Adipocyte (in vitro differentiated cells): Measurements from ENCODE around the gene EREG.
"Not testable (repeated sequence)": the region's sequence is repeated elsewhere in the genome, so short reads cannot be mapped to it uniquely, and the experiment has no call there.

Experiments
- DNase-seq: peaks from one replicate; pipeline ENCODE4 v3.0.0-alpha.2; 2015; ENCODE audit warnings: low read depth
- H3K27me3 ChIP-seq: replicated peaks from 2 replicates; pipeline ENCODE4 v1.7.0; 2013; ENCODE audit warnings: mild to moderate bottlenecking, low read length, moderate library complexity; ENCODE audit not compliant: control insufficient read depth, insufficient read depth
- H3K36me3 ChIP-seq: 2 replicates; pipeline ENCODE4 v1.7.0; 2013; ENCODE audit warnings: low read length, mild to moderate bottlenecking, moderate library complexity; ENCODE audit not compliant: control insufficient read depth, insufficient read depth, severe bottlenecking
- H3K4me1 ChIP-seq: 2 replicates; pipeline ENCODE4 v1.7.0; 2013; ENCODE audit warnings: mild to moderate bottlenecking, low read length, moderate library complexity; ENCODE audit not compliant: control insufficient read depth, insufficient read depth
- H3K4me3 ChIP-seq: 2 replicates; pipeline ENCODE4 v1.7.0; 2013; ENCODE audit warnings: mild to moderate bottlenecking, low read length, moderate library complexity
- H3K9ac ChIP-seq: 2 replicates; pipeline ENCODE4 v1.7.0; 2013; ENCODE audit warnings: mild to moderate bottlenecking, low read length, moderate library complexity
- H3K9me3 ChIP-seq: 2 replicates; pipeline ENCODE4 v1.7.0; 2013; ENCODE audit warnings: mild to moderate bottlenecking, low read length, moderate library complexity; ENCODE audit not compliant: control insufficient read depth

The EREG gene

DNA sequence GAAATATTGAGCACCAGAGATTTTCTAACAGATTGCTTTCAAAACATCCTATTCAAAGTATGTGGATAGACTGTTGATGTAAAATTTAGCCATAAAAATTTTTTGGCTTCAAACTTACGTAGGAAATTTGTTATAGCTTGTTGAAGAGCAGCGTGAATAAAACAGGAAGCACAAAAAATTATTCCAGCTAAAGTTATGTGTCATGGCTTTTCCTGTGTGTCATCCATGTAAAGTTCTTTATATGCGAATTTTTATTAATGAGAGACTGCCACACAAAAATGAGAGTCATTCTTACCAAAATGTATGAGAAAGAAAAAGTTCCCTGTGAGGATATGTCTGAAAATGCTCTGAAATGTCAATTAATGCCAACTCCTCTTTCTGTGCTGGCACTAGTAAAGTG, 37.2 kb upstream of the EREG start:
- no peak for DNase-seq
- H3K36me3 ChIP-seq, result no peaks in the 10 kb centered on the region

DNA sequence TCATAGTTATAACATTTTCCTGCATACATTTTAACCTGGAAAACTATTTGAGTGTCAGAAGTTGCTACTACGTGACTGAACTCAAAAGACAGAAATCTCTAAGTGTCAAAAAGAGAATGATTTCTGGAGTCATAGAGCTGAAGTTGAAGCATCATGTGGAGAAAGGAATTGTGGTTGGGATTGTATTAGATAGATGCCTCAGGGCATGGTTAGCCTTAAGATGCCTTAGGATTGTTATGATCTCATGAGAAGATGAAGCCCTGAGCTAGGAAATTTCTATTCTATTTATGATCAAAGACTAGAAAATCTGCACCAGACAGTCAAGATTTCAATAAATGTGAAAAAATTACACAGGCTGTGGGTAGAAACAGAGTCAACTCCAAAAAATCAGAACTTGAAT, 36.4 kb upstream of the EREG start:
- H3K27me3 ChIP-seq, result no peaks in the 10 kb centered on the region
- no peaks in the 10 kb centered on the region for H3K4me1 ChIP-seq
- no peaks in the 10 kb centered on the region for H3K36me3 ChIP-seq
- H3K9ac ChIP-seq, result no peak overlapping the region
- H3K4me3 ChIP-seq, result no peak overlapping the region
- H3K9me3 ChIP-seq, result no peaks in the 10 kb centered on the region
- peak; percentile 13 for DNase-seq

More for the DNA sequence above, 37.2 kb upstream of the EREG start:
- no peaks in the 10 kb centered on the region for H3K4me1 ChIP-seq
- H3K9ac ChIP-seq, result no peak overlapping the region
- no peaks in the 10 kb centered on the region for H3K9me3 ChIP-seq
- H3K4me3 ChIP-seq, result no peak overlapping the region
- no peaks in the 10 kb centered on the region for H3K27me3 ChIP-seq

DNA sequence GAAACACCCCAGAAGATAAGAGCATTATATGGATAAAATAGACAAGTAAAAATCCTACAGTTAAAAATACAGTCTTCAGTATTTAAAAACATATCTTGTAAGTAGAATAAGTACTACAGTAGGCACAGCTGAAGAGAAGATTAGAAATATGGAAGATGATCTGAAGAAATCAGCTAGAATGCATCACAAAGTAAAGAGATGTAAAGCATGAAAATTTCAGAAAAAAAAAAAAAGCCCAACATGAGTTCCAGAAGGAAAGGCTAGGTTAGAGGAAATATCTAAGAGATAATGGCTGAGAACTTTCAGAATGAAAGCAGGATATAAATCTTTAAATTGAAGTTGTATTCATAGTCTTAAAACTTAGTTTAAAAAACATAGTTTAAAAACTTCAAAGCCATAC, 35.6 kb upstream of the EREG start:
- H3K4me3 ChIP-seq, result no peak overlapping the region
- no peaks in the 10 kb centered on the region for H3K4me1 ChIP-seq

DNA sequence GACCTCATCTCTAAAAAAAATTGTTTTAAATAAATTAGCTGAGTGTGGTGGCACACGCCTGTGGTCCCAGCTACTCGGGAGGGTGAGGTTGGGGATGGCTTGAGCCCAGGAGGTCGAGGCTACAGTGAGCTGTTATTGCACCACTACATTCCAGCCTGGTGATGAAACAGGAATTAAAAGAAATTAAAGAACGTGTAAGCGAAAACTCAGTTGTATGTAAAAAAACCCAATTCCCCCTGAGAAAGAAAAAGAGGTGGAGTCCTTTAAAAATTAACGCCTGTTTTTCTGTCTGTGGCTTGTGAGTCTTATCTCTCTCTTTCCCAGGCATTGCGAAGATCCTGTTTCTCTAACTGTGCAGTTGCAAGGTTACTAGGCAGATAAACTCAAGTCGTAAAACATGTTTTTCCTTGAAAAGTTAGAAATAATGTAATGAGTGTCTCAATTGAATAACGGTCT, 34.6 kb upstream of the EREG start:
- no peaks in the 10 kb centered on the region for H3K9me3 ChIP-seq
- H3K9ac ChIP-seq, result no peak overlapping the region
- DNase-seq, result no peak
- no peaks in the 10 kb centered on the region for H3K27me3 ChIP-seq
- no peak overlapping the region for H3K4me3 ChIP-seq
- H3K4me1 ChIP-seq, result no peaks in the 10 kb centered on the region
- H3K36me3 ChIP-seq, result no peaks in the 10 kb centered on the region

More for the DNA sequence above, 35.6 kb upstream of the EREG start:
- no peak overlapping the region for H3K9ac ChIP-seq
- H3K36me3 ChIP-seq, result no peaks in the 10 kb centered on the region
- H3K27me3 ChIP-seq, result no peaks in the 10 kb centered on the region
- no peak for DNase-seq
- H3K9me3 ChIP-seq, result no peaks in the 10 kb centered on the region

DNA sequence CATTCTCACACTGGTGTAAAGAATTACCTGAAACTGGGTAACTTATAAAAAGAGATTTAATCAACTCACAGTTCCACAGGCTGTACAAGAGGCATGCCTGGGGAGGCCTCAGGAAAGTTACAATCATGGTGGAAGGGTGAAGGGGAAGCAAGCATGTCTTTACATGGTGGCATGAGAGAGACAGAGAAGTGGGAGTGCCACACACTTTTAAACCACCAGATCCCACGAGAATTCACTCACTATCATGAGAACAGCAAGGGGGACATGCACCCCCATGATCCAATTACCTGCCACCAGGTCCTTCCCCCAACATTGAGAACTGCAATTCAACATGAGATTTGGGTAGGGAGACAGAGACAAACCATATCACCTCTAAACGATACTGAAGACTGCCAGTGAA, 33.7 kb upstream of the EREG start:
- Histone ChIP-seq H3K27me3 (no peaks in the 10 kb centered on the region), H3K9me3 (no peaks in the 10 kb centered on the region), H3K36me3 (no peaks in the 10 kb centered on the region), H3K9ac (no peak overlapping the region), H3K4me3 (no peak overlapping the region), H3K4me1 (no peaks in the 10 kb centered on the region)
- DNase-seq, result no peak

DNA sequence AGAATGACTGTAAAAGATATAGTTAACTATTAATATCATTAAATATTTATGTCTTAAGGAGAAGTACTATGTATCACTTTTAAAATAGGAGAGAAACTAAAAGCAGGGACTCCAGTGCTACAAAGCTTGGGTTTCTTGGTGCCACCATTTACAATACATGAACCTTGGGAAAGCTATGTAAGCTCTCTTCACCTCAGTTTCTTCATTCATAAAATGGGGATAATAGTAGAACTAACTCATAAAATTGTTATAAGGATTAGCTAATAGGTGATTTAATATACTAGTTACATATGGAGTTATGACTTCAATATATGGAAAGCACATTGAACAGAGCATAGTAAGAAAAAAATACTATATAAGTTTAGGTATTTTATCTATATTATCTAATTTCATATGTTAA, 33.0 kb upstream of the EREG start:
- H3K4me3 ChIP-seq, result no peak overlapping the region
- no peaks in the 10 kb centered on the region for H3K36me3 ChIP-seq
- no peak for DNase-seq
- H3K4me1 ChIP-seq, result no peaks in the 10 kb centered on the region
- H3K27me3 ChIP-seq, result no peaks in the 10 kb centered on the region
- H3K9ac ChIP-seq, result no peak overlapping the region
- H3K9me3 ChIP-seq, result no peaks in the 10 kb centered on the region

DNA sequence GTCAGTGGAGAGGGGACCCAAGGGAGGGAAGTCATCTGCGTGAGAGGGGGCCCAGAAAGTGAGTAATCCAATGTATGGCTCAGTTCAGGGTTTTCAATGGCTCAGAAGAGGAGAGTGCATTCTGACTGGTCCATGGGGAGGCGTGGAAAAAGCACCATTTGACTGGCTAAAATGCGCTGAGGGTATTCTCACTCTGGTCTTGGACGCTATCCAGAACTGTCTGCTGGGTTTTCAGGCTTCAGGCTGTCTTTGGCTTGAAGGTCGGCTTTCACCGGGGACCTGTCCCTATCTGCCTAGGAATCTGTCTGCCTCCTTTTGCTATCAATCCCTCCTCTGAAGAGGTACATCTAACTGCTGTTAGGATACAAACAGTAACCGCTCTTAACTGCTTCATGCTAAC, 30.3 kb upstream of the EREG start:
- Histone ChIP-seq H3K4me3 (no peak overlapping the region), H3K27me3 (no peaks in the 10 kb centered on the region), H3K36me3 (no peaks in the 10 kb centered on the region), H3K4me1 (peaks cover 5% of the 10 kb centered on the region), H3K9me3 (no peaks in the 10 kb centered on the region), H3K9ac (no peak overlapping the region)
- no peak for DNase-seq

DNA sequence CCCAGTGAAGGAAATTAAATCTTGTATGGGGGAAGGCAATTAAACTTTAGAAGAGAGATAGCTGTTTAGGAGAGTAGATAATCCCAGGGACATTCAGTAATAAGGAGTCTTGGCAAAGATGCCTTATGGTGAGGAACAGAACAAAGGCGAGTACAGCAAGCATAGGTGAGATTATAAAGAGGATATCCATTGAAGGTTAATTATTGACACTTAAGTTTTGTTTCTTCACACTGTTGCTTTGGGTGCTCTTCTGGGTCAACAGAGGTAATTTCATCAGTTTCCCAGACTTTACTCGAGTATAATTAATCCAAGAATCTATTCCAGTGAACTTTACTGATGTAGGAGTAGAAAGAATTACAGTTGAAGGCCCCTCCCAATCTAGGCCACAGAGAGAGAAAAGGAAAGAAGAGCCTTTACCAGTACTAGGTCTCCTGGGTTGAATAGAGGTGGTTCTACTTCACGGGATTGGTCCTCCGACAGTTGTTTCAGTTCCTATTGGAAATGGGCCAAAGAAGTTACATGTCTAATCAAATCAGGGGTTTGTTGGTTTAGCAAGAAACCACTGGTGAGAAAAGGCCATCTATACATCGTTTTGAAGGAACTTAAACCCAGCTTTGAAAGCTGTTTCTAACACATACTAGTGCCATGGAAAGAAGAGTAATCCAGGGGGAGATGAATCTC, 29.5 kb upstream of the EREG start:
- Histone ChIP-seq H3K36me3 (no peaks in the 10 kb centered on the region), H3K9me3 (no peaks in the 10 kb centered on the region), H3K4me1 (peaks cover 5% of the 10 kb centered on the region), H3K27me3 (no peaks in the 10 kb centered on the region), H3K9ac (no peak overlapping the region), H3K4me3 (no peak overlapping the region)
- no peak for DNase-seq

DNA sequence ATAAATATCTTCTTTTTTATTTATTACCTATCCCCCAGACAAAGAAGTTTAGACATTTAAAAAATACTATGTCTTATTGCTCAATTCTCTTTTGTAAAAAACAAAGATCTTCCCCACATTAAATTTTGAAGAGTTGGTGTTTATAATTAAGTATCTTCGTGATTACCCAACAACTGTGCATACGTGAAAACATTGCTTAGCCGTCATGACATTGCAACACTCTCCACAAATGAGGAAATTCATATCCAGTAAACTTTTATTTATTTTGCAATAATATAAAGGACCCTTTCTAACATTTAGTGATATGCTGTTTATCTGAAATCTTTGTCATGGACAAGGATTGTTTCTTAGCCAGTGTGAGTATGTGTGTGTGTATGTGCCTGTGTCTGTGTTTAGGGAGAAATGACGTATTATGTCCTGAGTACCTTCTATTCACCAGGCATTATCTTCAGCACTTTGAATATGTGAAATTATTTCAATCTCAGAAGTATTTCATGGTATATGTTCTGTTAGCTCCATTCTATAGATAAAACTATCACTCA, 26.1 kb upstream of the EREG start:
- no peak overlapping the region for H3K4me3 ChIP-seq

DNA sequence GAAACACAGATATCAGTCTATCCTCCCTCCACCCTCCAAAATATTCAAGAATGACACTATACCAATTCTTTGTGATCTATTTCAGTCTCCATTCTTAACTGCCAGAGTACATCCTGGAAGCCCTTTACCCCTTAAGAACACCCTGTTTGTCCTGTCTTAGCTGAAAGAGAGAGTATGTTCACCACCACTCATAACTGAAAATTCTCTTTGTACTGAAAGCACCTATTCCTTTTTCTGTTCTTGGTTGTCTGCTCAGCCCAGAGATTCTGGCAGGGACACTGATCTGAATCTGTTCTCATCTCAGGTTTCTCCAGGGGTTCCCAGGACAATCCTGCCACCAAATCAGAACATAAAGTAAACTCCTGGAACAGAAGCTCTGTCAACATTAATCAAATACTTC, 25.4 kb upstream of the EREG start:
- Histone ChIP-seq H3K27me3 (no peaks in the 10 kb centered on the region), H3K9me3 (peaks cover 5% of the 10 kb centered on the region), H3K4me3 (no peak overlapping the region), H3K36me3 (no peaks in the 10 kb centered on the region), H3K4me1 (peaks cover 5% of the 10 kb centered on the region), H3K9ac (no peak overlapping the region)
- DNase-seq, result no peak

More for the DNA sequence above, 26.1 kb upstream of the EREG start:
- Histone ChIP-seq H3K9me3 (no peaks in the 10 kb centered on the region), H3K36me3 (no peaks in the 10 kb centered on the region), H3K9ac (no peak overlapping the region), H3K4me1 (peaks cover 5% of the 10 kb centered on the region), H3K27me3 (no peaks in the 10 kb centered on the region)
- no peak for DNase-seq

DNA sequence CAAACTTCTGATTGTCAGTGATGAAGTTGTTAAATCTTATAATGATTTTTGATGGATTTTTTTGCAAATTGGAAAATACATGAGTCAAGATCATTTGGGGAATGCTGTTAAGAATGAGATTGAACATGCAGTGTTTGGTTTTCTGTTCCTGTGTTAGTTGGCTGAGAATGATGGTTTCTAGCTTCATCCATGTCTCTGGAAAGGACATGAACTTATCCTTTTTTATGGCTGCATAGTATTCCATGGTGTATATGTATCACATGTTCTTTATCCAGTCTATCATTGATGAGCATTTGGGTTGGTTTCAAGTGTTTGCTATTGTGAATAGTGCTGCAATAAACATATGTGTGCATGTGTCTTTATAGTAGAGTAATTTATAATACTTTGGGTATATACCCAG, 24.5 kb upstream of the EREG start:
- not testable (repeated sequence) for H3K4me3 ChIP-seq, H3K9ac ChIP-seq, DNase-seq, H3K9me3 ChIP-seq, H3K36me3 ChIP-seq, H3K27me3 ChIP-seq, H3K4me1 ChIP-seq

DNA sequence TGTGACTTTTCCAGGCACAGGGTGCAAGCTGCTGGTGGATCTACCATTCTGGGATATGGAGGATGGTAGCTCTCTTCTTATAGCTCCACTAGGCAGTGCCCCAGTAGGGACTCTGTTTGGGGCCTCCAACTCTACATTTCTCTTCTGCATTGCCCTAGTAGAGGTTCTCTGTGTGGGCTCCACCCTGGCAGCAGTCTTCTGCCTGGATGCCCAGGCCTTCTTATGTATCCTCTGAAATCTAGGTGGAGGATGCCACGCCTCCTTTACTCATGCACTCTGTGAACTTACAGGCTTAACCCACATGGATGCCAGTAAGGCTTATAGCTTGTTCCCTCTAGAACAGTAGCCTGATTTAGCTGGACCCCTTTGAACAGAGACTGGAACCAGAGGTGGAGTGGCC, 20.9 kb upstream of the EREG start:
- Histone ChIP-seq H3K9me3 (peaks cover 7% of the 10 kb centered on the region), H3K27me3 (no peaks in the 10 kb centered on the region), H3K4me3 (no peak overlapping the region), H3K4me1 (peaks cover 3% of the 10 kb centered on the region), H3K9ac (no peak overlapping the region), H3K36me3 (no peaks in the 10 kb centered on the region)
- DNase-seq, result no peak
